Measurements from ENCODE around the gene CRIP1.

Gene CRIP1

GRCh38 chr14:105531088-105531893, 44.6 kb downstream of the CRIP1 start:
- in situ Hi-C loops (cut with HindIII; ENCODE audit: low sequenced_read_pairs), result no loop called here

DNA sequence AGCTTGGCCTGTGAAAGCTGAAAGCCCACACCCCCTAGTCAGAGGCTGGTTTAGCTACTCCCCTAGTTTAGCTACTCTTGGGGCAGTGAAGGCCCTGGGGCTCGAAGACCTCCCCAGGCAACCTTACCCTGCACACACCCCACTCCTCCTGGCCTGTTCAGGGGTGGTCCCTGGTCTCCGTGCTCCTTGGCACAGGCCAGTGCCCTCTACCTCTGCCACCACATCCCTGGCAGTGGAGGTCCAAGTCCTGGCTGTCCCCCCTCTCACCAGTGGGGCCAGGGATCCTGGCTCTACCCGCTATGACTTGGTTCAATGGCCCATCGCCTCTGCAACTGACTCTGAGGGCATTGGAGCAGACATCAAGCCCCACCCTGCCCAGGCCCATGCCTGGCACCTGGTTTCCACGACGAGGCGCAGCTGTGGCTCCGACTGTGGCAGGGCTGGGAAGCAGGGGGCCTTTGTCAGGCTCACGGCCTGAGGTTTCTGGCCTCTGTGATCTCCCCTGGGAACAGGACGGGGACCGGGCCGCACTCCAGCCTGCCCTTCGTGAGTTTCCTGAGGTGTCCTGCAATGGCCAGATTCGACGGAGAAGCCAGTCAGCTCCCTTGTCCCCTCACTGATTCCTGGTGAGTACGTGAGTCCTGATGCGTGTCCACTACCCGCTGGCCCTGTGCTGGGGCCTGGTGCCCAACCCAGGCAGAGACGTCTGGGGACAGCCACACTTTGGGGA, 45.4 kb downstream of the CRIP1 start:
- in situ Hi-C loops (cut with HindIII; ENCODE audit: low sequenced_read_pairs), result no loop called here

DNA sequence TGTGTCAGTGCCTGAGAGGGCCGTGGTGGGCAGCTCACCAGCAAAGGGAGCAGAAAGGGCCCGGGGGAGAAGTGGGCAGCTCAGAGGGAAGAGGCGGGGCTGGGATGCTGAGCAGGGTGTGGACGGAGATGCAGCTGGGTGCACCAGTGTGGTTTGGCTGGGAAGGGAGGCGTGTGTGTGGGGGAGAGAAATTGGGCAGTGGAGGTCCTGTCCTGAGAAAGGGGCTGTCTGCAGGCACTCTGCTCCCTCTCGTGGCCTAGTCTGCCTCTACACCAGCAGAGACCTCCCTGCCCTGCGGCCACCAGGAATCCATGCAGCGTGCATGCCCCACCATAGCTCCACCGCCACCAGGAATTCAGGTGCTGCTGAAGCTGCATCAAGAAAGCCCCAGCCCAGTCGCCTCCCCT, 46.1 kb downstream of the CRIP1 start:
- in situ Hi-C loops (cut with HindIII; ENCODE audit: low sequenced_read_pairs), result no loop called here

- in situ Hi-C loops (cut with HindIII; ENCODE audit: low sequenced_read_pairs), result no loop called here
These were observed 46.7 kb downstream of the CRIP1 start for GRCh38 chr14:105533391-105533790.

DNA sequence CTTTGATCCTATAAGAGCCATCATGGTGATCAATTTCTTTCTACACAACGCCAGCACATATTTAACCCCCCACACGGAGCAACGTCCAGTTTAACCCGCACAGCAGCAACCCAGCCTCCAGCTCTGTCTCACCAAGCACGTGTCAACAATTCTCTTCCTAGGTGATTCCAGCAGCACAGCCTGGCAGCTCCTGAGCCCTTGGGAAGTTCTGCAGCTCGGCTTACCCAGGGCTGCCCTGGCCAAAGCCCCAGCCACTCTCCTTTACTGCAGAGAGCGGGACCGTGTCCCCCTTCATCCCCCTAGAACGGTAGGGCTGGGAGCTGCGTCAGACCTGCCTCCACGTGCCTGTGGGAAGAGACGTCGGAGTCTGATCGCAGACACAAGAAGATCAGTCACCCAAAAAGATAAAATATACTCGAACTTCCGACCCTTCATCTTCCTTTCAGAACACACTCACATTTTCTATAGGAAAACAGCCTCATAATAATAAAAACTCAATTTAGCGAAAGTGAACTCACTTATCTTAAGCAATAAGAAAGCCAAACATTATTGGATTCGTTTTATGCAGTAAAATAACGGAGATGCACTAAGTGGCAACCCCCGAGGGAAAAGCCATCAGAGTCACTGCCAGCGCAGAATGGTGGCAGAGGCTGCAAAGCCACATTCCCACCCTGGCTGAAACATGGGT, 47.3 kb downstream of the CRIP1 start:
- in situ Hi-C loops (cut with HindIII; ENCODE audit: low sequenced_read_pairs), result no loop called here

DNA sequence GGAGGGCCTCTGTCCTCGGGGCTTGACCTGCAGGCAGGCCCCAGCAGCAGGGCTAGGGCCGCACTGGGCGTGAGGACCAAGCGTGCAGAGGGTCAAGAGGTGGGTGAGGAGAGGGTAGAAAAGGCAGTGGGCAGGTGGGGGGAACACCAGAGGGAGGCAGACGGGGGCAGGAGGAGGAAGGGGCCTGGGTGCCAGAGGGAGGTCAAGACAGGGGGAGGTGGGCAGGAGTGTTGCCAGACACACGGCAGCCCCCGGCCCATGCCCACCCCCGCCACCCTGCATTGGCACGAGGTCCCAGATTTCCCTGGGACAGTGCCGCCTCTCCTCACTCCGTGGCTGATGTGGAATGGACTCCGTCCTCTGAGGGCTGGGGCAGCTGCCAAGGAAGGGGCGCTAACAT, 47.9 kb downstream of the CRIP1 start:
- in situ Hi-C loops (cut with HindIII; ENCODE audit: low sequenced_read_pairs), result no loop called here

DNA sequence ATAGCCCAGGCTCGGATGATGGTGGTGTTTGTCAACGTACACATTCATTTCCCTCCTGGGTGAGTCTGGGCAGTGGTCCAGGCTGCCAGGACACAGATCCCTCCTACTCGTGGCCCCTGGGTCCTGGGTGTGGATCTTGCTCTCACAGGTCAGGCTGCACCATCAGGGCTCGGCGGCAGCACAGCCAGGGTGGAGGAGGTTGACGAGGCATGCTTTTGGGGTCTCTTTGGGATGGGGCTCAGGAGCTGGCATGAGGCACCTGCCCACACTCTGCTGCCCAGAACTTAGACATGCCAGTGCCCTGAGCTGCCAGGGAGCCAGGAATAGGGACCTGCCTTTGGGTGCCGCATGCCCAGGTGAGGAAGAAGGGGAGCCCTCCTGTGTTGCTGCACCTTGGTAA, 49.4 kb downstream of the CRIP1 start:
- in situ Hi-C loops (cut with HindIII; ENCODE audit: low sequenced_read_pairs), result no loop called here

DNA sequence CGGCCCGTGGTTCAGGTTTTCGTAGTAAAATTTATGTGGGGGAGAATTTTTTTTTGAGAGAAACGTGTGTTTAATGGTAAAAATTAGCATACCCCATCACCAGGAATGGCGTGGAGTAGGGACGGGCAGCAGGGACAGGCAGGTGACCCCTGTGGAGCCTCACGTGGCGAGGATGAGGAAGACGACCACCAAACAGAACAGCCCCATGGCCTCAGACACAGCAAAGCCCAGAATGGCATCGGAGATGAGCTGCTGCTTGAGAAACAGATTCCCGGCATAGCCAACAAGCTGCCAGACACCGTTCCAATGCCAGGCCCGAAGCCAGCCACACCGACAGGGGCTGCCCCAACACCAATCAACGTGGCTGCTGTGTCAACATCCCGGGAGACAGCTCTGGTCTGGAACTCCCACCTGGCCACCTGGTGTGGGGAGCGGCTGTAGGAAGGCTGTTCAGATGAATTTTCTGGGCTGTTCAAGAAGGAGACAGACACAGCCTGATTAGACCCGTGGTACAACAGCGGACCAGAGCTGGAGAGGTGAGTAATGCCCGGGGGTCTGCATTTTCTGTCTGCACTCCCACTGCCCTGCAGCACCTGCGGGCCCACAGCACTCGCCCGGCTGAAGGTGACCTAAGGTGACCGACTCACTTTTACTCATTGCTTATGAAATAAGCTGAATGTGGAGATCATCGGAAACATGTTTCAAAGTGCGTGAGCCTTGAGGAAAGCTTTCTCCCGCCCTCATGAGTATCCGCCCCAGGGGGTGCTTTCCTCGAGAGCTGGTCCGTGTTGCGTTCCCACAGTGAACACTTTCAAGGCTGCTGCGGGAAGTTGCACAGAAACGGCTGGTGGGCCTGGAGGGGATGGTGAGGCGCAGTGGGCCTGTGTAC, 50.2 kb downstream of the CRIP1 start:
- in situ Hi-C loops (cut with HindIII; ENCODE audit: low sequenced_read_pairs), result no loop called here

DNA sequence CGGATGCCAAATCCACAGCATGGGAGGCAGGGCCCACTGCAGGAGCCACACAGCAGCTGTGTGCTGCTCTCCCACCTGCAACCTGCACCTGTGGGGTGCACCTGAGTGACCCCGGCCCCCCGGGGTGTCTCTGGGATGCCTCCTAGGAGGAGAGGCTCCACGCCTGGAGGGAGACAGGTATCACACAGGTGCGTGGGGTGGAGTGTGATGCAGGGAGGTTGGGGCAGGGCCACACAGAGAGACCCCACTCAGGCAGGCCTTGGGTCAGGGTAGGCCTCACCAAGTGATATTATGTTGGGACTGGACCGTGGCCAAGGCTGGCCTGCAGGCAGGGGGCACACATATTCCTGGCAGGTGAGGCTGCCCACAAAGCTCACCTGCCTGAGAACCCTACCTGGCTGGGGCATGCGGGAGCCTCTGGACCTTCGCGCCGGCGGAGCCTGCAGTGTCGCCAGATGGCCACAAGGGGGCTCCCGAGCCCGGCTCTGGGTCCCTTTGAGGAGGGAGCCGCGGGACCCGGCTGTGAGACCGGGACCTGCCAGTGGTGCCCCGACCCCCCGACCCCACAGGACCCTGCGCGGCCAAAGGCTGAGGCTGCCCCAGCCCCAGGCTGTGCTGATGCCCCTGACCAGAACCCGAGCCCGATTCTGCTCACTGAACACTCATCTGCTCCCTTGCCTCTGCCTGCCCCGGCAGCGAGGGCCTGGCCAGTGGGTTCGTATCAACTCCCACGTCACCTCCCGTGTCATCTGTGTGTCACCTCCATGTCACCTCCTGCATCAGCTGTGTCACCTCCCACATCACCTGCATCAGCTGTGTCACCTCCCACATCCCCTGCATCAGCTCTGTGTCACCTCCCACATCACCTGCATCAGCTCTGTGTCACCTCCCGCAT, 51.1 kb downstream of the CRIP1 start:
- in situ Hi-C loops (cut with HindIII; ENCODE audit: low sequenced_read_pairs), result no loop called here

Data from DLD1 (cell line).